ENCODE measurements around the gene ZNF534.
"Not testable (repeated sequence)": the region's sequence is repeated elsewhere in the genome, so short reads cannot be mapped to it uniquely, and the experiment has no call there.

The ZNF534 gene

DNA sequence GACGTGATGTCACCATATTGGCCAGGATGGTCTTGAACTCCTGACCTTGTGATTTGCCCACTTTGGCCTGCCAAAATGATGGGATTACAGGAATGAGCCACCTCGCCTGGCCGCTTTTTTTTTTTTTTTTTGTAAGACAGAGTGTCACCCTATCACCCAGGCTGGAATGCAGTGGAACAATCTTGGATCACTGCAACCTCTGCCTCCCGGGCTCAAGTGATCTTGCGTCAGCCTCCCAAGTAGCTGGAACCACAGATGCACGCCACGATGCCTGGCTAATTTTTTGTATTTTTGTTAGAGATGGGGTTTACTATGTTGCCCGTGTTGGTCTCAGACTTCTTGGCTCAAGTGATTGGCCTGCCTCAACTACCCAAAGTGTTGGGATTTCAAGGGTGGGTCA is 69.6 kb downstream of the ZNF534 start:
- no peak for DNase-seq (ENCODE audit: low read depth)

DNA sequence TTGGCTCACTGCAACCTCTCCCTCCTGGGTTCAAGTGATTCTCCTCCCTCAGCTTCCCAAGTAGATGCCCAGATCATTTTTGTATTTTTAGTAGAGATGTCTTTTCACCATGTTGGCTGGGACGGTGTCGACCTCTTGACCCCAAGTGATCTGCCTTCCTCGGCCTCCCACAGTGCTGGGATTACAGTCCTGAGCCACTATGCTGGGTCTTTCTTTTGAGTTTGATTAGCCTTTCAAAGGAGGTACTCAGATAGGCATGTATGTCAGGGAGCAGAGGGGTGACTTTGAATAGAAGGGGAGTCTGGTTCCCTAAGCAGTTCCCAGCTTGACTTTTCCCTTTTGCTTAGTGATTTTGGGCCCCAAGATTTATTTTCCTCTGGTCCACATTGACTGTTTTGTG is 71.5 kb downstream of the ZNF534 start:
- not testable (repeated sequence) for DNase-seq (ENCODE audit: low read depth)

DNA sequence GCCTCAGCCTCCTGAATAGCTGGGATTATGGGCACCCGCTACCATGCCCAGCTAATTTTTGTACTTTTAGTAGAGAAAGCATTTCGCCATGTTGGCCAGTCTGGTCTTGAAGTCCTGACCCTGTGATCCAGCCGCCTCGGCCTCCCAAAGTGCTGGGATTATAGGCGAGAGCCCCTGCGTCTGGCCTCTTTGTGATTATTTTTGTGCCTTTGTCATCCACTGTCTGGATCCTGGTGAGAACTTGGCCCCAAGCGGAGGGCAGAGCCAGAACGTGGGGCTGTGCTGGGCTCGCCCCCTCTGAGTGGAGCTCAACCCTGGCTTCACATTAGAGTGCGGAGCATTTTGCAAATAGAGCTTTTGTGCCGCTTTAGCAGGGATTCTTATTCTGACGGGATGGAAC is 72.0 kb downstream of the ZNF534 start:
- DNase-seq (ENCODE audit: low read depth), result not testable (repeated sequence)

Data from T-helper 22 cell (primary cell).